Tibial artery (tissue), 4 donors: Measurements from ENCODE around the gene LRRC63.
A peak's percentile ranks its signal among the peaks of the same experiment; 100 is the strongest.

Experiments
- DNase-seq, 2 donors: peaks; one replicate each; pipeline ENCODE4 v3.0.0-alpha.2; 2019
- H3K27ac ChIP-seq, 2 donors: fragments of 200-600 bp; sonication (generic) in 1 of 2; 1 replicate in 1 of 2; 2 replicates in 1 of 2; pipeline ENCODE4 v1.5.1; 2018 to 2019; ENCODE audit warnings: mild to moderate bottlenecking in 1 of 2
- H3K27me3 ChIP-seq, 2 donors: fragments of 200-600 bp; sonication (generic) in 1 of 2; one replicate each; pipeline versions ENCODE4 v1.5.1 to v1.6.0; 2016 to 2019
- H3K36me3 ChIP-seq, 3 donors: fragments of 200-600 bp; sonication (generic) in 2 of 3; one replicate each; pipeline ENCODE4 v1.5.1; 2016 to 2019; ENCODE audit warnings: mild to moderate bottlenecking in 2 of 3
- H3K4me1 ChIP-seq, 4 donors: fragments of 200-600 bp; sonication (generic) in 2 of 4; 1 replicate in 3 of 4; 2 replicates in 1 of 4; pipeline ENCODE4 v1.5.1; 2016 to 2019
- H3K4me3 ChIP-seq, 2 donors: fragments of 200-600 bp; sonication (generic) in 1 of 2; 1 replicate in 1 of 2; 2 replicates in 1 of 2; pipeline ENCODE4 v1.5.1; 2018 to 2019; ENCODE audit warnings: mild to moderate bottlenecking in 2 of 2
- H3K9me3 ChIP-seq, 3 donors: fragments of 200-600 bp; sonication (generic) in 1 of 3; one replicate each; pipeline ENCODE4 v1.5.1; 2016 to 2019
- intact Hi-C: fragments of 100-400 bp; cut with DNase I; formaldehyde crosslinking; loops from one replicate; pipeline ENCODE4 v1.15.0; 2023; ENCODE audit warnings: low total_unique reads
- TF ChIP-seq, protein P1 (sequence below), 2 experiments: fragments of 200-600 bp in 1 of 2; fragments of 450-650 bp in 1 of 2; IDR thresholded peaks; one replicate each; pipeline ENCODE4 v1.5.1; 2017 to 2019; ENCODE audit warnings: antibody characterized with exemption in 2 of 2, mild to moderate bottlenecking in 1 of 2, moderate library complexity in 1 of 2

LRRC63 gene

DNA sequence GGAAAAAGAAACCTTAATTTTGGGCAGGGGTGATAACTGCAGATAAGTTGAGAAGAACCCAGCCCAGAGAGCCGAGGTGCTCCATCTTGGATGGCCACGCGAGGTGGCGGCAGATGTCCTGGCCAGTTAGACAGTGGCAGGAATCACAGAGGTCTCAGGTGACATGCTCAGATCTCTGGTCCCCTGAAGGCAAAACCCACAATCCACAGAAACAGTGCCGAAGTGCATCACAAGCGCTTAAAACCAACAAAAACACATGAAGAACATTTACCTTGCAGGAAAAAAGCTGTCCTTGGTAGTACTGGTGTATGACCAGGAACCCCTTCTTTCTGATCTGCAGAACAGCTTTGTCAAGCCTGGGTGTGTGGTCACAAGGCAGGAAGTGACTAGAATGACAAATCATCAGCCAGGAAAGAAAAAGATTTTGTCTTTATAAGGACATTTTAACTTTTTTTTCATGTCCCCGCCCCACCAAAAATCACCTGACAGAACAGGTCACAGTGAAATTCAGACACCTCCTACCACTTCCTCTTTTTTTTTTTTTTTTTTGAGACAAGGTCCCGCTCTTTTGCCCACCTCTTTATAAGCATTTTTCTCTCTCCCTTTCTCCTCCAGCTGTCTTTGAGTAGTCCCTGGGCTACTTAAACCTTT lies 29.8 kb upstream of the LRRC63 start, which contains the start of gene LCP1:
TSS of gene LCP1 (minus strand) at position 338 of the 651 bp plus-strand sequence. CDS start 22,515 bp downstream, outside the sequence.
- no peak for DNase-seq

DNA sequence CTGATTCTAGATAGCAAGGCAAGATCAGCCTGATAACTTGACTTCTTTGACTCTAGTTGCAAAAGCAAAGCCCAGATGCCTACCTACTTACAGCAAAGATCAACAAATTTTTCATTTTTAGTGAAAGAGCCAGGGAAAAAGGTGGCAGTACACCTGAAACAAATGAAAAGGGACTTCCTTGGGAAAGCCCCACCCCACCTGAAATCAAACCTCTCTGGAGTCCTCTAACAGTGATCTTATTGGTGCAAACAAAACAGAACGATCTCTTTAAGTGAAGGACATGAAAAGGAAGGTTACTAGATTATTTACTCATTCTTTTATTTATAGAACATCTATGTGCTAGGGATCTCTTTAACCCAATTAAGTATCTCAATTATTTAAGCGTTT lies 29.2 kb upstream of the LRRC63 start:
- H3K27ac ChIP-seq, result no peak overlapping the region
- no peak overlapping the region for H3K4me3 ChIP-seq
- intact Hi-C loops, result no loop called here

More for the DNA sequence above, 29.8 kb upstream of the LRRC63 start, which contains the start of gene LCP1:
- H3K9me3 ChIP-seq, result no peaks in the 10 kb centered on the region
- intact Hi-C loops, result no loop called here
- TF ChIP-seq, protein P1, sequence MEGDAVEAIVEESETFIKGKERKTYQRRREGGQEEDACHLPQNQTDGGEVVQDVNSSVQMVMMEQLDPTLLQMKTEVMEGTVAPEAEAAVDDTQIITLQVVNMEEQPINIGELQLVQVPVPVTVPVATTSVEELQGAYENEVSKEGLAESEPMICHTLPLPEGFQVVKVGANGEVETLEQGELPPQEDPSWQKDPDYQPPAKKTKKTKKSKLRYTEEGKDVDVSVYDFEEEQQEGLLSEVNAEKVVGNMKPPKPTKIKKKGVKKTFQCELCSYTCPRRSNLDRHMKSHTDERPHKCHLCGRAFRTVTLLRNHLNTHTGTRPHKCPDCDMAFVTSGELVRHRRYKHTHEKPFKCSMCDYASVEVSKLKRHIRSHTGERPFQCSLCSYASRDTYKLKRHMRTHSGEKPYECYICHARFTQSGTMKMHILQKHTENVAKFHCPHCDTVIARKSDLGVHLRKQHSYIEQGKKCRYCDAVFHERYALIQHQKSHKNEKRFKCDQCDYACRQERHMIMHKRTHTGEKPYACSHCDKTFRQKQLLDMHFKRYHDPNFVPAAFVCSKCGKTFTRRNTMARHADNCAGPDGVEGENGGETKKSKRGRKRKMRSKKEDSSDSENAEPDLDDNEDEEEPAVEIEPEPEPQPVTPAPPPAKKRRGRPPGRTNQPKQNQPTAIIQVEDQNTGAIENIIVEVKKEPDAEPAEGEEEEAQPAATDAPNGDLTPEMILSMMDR (IDR thresholded peaks at IDR 0.05), result no peak
- H3K27ac ChIP-seq, result no peak within 1 kb of the TSS
- H3K27me3 ChIP-seq, result no peaks in the 10 kb centered on the region
- peak within 1 kb of the TSS; percentile 19 to 23 for H3K4me3 ChIP-seq
- no peaks in the 10 kb centered on the region for H3K36me3 ChIP-seq
- no peaks in the 10 kb centered on the region for H3K4me1 ChIP-seq

DNA sequence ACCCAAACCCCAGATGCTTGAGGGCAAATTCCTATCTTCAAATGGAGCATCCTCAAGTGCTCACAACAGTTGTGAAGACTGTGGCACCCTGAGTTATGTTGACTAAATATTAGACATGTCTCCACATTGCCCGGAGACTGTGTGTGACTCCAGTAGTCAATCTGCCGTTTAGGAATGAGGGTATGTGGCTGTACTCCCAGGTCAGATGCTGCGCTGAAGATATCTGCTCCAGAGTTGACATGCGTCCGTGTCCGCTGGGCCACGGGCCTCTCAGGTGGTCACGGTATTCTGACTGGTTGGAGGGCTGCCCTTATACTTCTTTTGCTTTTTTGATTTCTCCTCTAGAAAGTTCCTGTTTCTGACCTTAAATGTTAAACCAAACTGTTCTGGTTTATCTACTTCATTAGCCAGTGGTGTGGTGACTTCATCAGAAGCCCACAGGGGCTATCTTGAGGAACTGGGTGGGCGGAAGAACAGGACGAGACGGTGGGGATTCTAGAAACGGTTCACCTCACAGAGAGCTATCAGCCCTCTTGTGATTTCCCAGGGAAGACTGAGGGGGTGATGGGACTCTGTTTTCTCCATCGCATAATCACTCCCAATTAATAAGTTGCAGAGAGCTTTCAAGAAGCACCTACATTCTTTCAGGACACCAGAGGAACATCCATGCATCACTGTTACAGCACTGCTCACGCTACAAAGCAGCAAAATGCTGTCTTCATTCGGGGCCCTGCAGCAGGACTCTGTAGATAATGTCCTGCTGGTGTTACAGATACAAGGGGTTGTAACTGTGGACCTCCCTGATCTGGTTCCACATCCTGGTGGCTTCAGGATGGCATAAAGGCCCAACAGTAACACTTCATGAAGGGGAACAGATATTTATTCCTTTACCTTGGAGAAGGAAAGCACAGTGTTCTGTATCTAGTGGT lies 28.4 kb upstream of the LRRC63 start:
- no peaks in the 10 kb centered on the region for H3K4me1 ChIP-seq
- no peaks in the 10 kb centered on the region for H3K36me3 ChIP-seq
- no peak overlapping the region for H3K4me3 ChIP-seq
- H3K9me3 ChIP-seq, result no peaks in the 10 kb centered on the region
- TF ChIP-seq, protein P1 (IDR thresholded peaks at IDR 0.05), result no peak
- no peaks in the 10 kb centered on the region for H3K27me3 ChIP-seq
- no peak overlapping the region for H3K27ac ChIP-seq
- DNase-seq, result no peak
- intact Hi-C loops, result no loop called here

More for the DNA sequence above, 29.2 kb upstream of the LRRC63 start:
- TF ChIP-seq, protein P1 (IDR thresholded peaks at IDR 0.05), result no peak
- Histone ChIP-seq H3K4me1 (no peaks in the 10 kb centered on the region), H3K9me3 (no peaks in the 10 kb centered on the region), H3K36me3 (no peaks in the 10 kb centered on the region), H3K27me3 (no peaks in the 10 kb centered on the region)
- DNase-seq, result no peak

DNA sequence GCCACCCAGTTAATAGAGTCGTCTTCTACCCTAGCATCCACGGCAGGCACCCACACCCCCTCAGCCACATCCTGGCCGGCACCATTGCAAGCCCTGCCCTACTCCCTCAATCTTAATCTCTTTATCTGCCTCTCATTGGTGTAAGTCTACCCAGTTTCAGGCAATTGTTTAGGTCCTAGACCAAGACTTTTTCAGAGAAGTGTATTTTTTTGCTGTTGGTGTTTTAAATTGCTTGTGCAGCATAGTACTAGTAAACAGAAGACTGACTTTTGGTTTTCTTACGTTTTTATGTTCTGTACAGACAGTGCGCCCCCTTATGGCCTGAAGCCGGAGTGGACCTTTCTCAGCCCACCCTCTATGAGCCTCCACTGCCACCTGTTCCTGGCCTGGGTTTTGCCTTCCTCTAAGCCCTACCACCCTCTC lies 27.4 kb upstream of the LRRC63 start:
- no peaks in the 10 kb centered on the region for H3K9me3 ChIP-seq
- H3K27me3 ChIP-seq, result no peaks in the 10 kb centered on the region
- H3K4me3 ChIP-seq, result no peak overlapping the region
- no peak overlapping the region for H3K27ac ChIP-seq
- no peaks in the 10 kb centered on the region for H3K4me1 ChIP-seq
- TF ChIP-seq, protein P1 (IDR thresholded peaks at IDR 0.05), result peak in 1 of 2 experiments; percentile 8
- no peaks in the 10 kb centered on the region for H3K36me3 ChIP-seq
- DNase-seq, result no peak
- intact Hi-C loops, result no loop called here

DNA sequence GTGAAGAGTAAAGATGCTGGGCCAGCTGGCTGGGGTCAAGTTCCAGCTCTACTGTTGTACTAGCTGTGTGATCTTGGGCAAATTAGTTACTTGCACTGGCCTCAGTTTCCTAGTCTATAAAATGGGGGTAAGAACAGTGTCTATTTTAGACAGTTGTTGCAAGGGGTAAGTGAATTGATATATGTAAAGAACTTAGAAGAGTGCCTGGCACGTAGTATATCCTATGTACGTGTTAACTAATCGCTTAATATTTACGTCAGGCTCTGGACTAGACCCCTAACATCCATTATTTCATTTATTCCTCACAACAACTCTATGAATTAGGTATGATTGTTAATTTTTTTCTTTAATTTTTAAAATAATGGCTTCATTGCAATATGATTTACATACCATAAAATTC lies 26.1 kb upstream of the LRRC63 start:
- H3K27ac ChIP-seq, result no peak overlapping the region
- intact Hi-C loops, result no loop called here
- no peaks in the 10 kb centered on the region for H3K27me3 ChIP-seq
- no peak overlapping the region for H3K4me3 ChIP-seq
- no peaks in the 10 kb centered on the region for H3K9me3 ChIP-seq
- H3K4me1 ChIP-seq, result no peaks in the 10 kb centered on the region
- no peak for DNase-seq
- TF ChIP-seq, protein P1 (IDR thresholded peaks at IDR 0.05), result no peak
- H3K36me3 ChIP-seq, result no peaks in the 10 kb centered on the region
